Neuron (in vitro differentiated cells): ENCODE data around the gene ARMC9.

ENCODE experiments used
- H2AFZ ChIP-seq: one replicate; pipeline ENCODE4 v1.6.1; 2013; ENCODE audit warnings: low read depth, mild to moderate bottlenecking, inconsistent platforms, low read length, moderate library complexity
- H3K27me3 ChIP-seq: one replicate; pipeline ENCODE4 v1.6.1; 2013; ENCODE audit warnings: low read length; ENCODE audit not compliant: insufficient read depth
- H3K36me3 ChIP-seq: one replicate; pipeline ENCODE4 v1.6.1; 2013; ENCODE audit warnings: low read length; ENCODE audit not compliant: insufficient read depth
- H3K4me1 ChIP-seq: one replicate; pipeline ENCODE4 v1.6.1; 2013; ENCODE audit warnings: low read length; ENCODE audit not compliant: insufficient read depth
- H3K4me3 ChIP-seq: 2 replicates; pipeline ENCODE4 v1.5.1; 2013; ENCODE audit warnings: mild to moderate bottlenecking, low read length, moderate library complexity
- H3K9me3 ChIP-seq: one replicate; pipeline ENCODE4 v1.6.1; 2013; ENCODE audit warnings: low read length

ARMC9 gene

GRCh38 chr2:231331533-231331932, 133.1 kb downstream of the ARMC9 start:
- H2AFZ ChIP-seq: no peak overlapping the region
- H3K4me1 ChIP-seq: no peaks in the 10 kb centered on the region
- no peaks in the 10 kb centered on the region for H3K9me3 ChIP-seq
- H3K36me3 ChIP-seq: peaks cover 23% of the 10 kb centered on the region
- no peak overlapping the region for H3K4me3 ChIP-seq
- no peaks in the 10 kb centered on the region for H3K27me3 ChIP-seq

GRCh38 chr2:231332388-231332787, 134.0 kb downstream of the ARMC9 start:
- no peak overlapping the region for H3K4me3 ChIP-seq
- H3K36me3 ChIP-seq: peaks cover 23% of the 10 kb centered on the region
- H3K4me1 ChIP-seq: no peaks in the 10 kb centered on the region
- H3K9me3 ChIP-seq: no peaks in the 10 kb centered on the region
- no peak overlapping the region for H2AFZ ChIP-seq
- no peaks in the 10 kb centered on the region for H3K27me3 ChIP-seq

- Histone ChIP-seq H3K36me3 (peaks cover 23% of the 10 kb centered on the region), H2AFZ (no peak overlapping the region), H3K4me3 (no peak overlapping the region), H3K4me1 (no peaks in the 10 kb centered on the region), H3K9me3 (no peaks in the 10 kb centered on the region), H3K27me3 (no peaks in the 10 kb centered on the region)
These were observed 134.6 kb downstream of the ARMC9 start for GRCh38 chr2:231332872-231333500.

- Histone ChIP-seq H3K4me3 (no peak overlapping the region), H3K9me3 (no peaks in the 10 kb centered on the region), H3K27me3 (no peaks in the 10 kb centered on the region), H3K36me3 (peaks cover 23% of the 10 kb centered on the region), H3K4me1 (no peaks in the 10 kb centered on the region), H2AFZ (no peak overlapping the region)
These were observed 135.9 kb downstream of the ARMC9 start for GRCh38 chr2:231334179-231334930.

- Histone ChIP-seq H3K4me1 (no peaks in the 10 kb centered on the region), H3K27me3 (no peaks in the 10 kb centered on the region), H2AFZ (no peak overlapping the region), H3K9me3 (no peaks in the 10 kb centered on the region), H3K36me3 (peaks cover 27% of the 10 kb centered on the region), H3K4me3 (no peak overlapping the region)
These were observed 136.6 kb downstream of the ARMC9 start for GRCh38 chr2:231334981-231335380.

GRCh38 chr2:231335591-231335990, 137.2 kb downstream of the ARMC9 start:
- no peak overlapping the region for H2AFZ ChIP-seq
- no peaks in the 10 kb centered on the region for H3K27me3 ChIP-seq
- H3K36me3 ChIP-seq: peaks cover 28% of the 10 kb centered on the region
- no peaks in the 10 kb centered on the region for H3K9me3 ChIP-seq
- no peaks in the 10 kb centered on the region for H3K4me1 ChIP-seq
- no peak overlapping the region for H3K4me3 ChIP-seq

- H3K4me3 ChIP-seq: no peak overlapping the region
- H2AFZ ChIP-seq: no peak overlapping the region
- no peaks in the 10 kb centered on the region for H3K9me3 ChIP-seq
- H3K27me3 ChIP-seq: no peaks in the 10 kb centered on the region
- H3K4me1 ChIP-seq: no peaks in the 10 kb centered on the region
- peaks cover 28% of the 10 kb centered on the region for H3K36me3 ChIP-seq
These were observed 137.8 kb downstream of the ARMC9 start for GRCh38 chr2:231336236-231336635.

GRCh38 chr2:231336700-231337099, 138.3 kb downstream of the ARMC9 start:
- Histone ChIP-seq H3K4me3 (no peak overlapping the region), H3K36me3 (peaks cover 25% of the 10 kb centered on the region), H2AFZ (no peak overlapping the region), H3K9me3 (no peaks in the 10 kb centered on the region), H3K27me3 (no peaks in the 10 kb centered on the region), H3K4me1 (peaks cover under 1% of the 10 kb centered on the region)

GRCh38 chr2:231337807-231338759, 139.7 kb downstream of the ARMC9 start:
- Histone ChIP-seq H3K36me3 (peaks cover 15% of the 10 kb centered on the region), H3K4me1 (peaks cover 2% of the 10 kb centered on the region), H3K4me3 (no peak overlapping the region), H2AFZ (no peak overlapping the region), H3K9me3 (no peaks in the 10 kb centered on the region), H3K27me3 (no peaks in the 10 kb centered on the region)

- H3K9me3 ChIP-seq: no peaks in the 10 kb centered on the region
- no peak overlapping the region for H2AFZ ChIP-seq
- no peak overlapping the region for H3K4me3 ChIP-seq
- H3K27me3 ChIP-seq: no peaks in the 10 kb centered on the region
- peaks cover 7% of the 10 kb centered on the region for H3K36me3 ChIP-seq
- H3K4me1 ChIP-seq: peaks cover 2% of the 10 kb centered on the region
These were observed 140.9 kb downstream of the ARMC9 start for GRCh38 chr2:231339316-231339715.

GRCh38 chr2:231341100-231341499, 142.7 kb downstream of the ARMC9 start:
- peaks cover 2% of the 10 kb centered on the region for H3K4me1 ChIP-seq
- peaks cover 15% of the 10 kb centered on the region for H3K36me3 ChIP-seq
- no peak overlapping the region for H3K4me3 ChIP-seq
- peaks cover 2% of the 10 kb centered on the region for H3K9me3 ChIP-seq
- H3K27me3 ChIP-seq: no peaks in the 10 kb centered on the region
- no peak overlapping the region for H2AFZ ChIP-seq

GRCh38 chr2:231342061-231342711, 143.8 kb downstream of the ARMC9 start:
- Histone ChIP-seq H3K27me3 (no peaks in the 10 kb centered on the region), H3K9me3 (peaks cover 2% of the 10 kb centered on the region), H3K4me3 (no peak overlapping the region), H2AFZ (no peak overlapping the region), H3K4me1 (peaks cover 2% of the 10 kb centered on the region), H3K36me3 (peaks cover 18% of the 10 kb centered on the region)
